Muscle layer of duodenum (tissue), 2 donors: Measurements from ENCODE around the gene VPS45.
"Not testable (repeated sequence)": the region's sequence is repeated elsewhere in the genome, so short reads cannot be mapped to it uniquely, and the experiment has no call there.

ENCODE experiments used
- H3K27ac ChIP-seq: one replicate; pipeline ENCODE4 v1.7.0; 2013; ENCODE audit warnings: mild to moderate bottlenecking, low read length
- H3K27me3 ChIP-seq: one replicate; pipeline ENCODE4 v1.7.0; 2013; ENCODE audit warnings: low read depth, mild to moderate bottlenecking, control low read depth, low read length
- H3K36me3 ChIP-seq, 2 donors: one replicate each; pipeline ENCODE4 v1.7.0; 2013; ENCODE audit warnings: low read length in 2 of 2, control low read depth in 1 of 2, mild to moderate bottlenecking in 1 of 2; ENCODE audit not compliant: insufficient read depth in 2 of 2, control insufficient read depth in 1 of 2
- H3K4me1 ChIP-seq, 2 donors: one replicate each; pipeline ENCODE4 v1.7.0; 2013; ENCODE audit warnings: low read length in 2 of 2, mild to moderate bottlenecking in 2 of 2, control low read depth in 1 of 2, moderate library complexity in 1 of 2; ENCODE audit not compliant: insufficient read depth in 2 of 2, control insufficient read depth in 1 of 2
- H3K4me3 ChIP-seq, 2 donors: one replicate each; pipeline ENCODE4 v1.7.0; 2013; ENCODE audit warnings: low read length in 2 of 2, low read depth in 1 of 2, mild to moderate bottlenecking in 1 of 2
- H3K9me3 ChIP-seq, 2 donors: one replicate each; pipeline ENCODE4 v1.7.0; 2013; ENCODE audit warnings: low read length in 2 of 2, control low read depth in 1 of 2, mild to moderate bottlenecking in 1 of 2; ENCODE audit not compliant: control insufficient read depth in 1 of 2
- donor health status: healthy.

VPS45 gene

DNA sequence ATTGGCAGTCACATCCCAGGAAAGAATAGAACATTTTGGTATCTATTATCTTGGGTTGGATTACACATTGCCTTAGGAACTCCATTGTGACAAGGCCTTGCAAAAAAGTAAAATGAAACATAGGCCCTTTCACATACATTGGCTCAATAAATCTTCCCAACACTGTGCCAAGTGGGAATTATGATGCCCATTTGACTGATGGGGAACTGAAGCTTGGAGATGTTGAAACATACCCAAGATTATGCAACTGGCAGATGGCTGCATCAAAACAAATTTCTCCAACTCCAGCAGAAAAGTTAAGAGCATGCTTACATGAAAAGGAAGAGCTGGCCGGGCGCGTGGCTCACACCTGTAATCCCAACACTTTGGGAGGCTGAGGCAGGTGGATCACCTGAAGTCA, 109.0 kb downstream of the VPS45 start:
- Histone ChIP-seq H3K36me3 (no peaks in the 10 kb centered on the region), H3K27ac (no peak overlapping the region), H3K4me3 (no peak overlapping the region), H3K9me3 (no peaks in the 10 kb centered on the region), H3K27me3 (no peaks in the 10 kb centered on the region), H3K4me1 (no peaks in the 10 kb centered on the region)

DNA sequence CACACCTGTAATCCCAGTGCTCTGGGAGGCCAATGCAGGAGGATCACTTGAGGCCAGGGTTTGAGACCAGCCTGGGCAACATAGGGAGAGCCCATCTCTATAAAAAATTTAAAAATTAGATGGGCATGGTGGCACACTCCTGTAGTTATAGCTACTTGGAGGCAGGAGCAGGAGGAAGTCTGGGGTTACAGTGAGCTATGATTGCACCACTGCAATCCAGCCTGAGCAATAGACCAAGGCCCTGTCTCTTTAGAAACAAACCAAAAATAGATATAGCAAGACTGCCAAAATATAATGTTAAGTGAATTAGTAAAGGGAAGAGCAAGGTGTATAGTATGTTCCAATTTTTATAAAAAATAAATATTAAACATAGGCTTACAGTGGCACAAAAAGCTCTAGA, 111.0 kb downstream of the VPS45 start:
- H3K4me1 ChIP-seq = no peaks in the 10 kb centered on the region
- H3K27ac ChIP-seq = no peak overlapping the region
- H3K4me3 ChIP-seq = no peak overlapping the region
- H3K27me3 ChIP-seq = no peaks in the 10 kb centered on the region
- no peaks in the 10 kb centered on the region for H3K9me3 ChIP-seq
- no peaks in the 10 kb centered on the region for H3K36me3 ChIP-seq

DNA sequence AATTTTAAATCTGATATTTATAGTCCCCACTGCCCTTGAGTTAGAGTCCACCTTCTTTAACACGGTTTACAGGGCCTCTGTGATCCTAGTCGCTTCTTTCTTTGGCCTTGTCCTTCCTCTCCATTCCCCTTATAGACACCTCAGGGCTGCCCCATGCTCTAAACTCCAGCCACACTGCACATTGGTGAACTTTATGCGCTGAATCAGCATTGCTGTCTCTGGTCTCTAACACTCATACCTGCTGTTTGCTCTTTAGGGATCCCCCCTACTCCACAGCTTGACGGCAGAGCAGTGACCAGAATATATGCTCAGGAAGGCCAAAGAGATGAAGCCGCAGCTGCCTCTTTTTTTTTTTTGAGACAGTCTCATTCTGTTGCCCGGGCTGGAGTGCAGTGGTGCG, 112.3 kb downstream of the VPS45 start:
- no peak overlapping the region for H3K27ac ChIP-seq
- no peaks in the 10 kb centered on the region for H3K9me3 ChIP-seq
- H3K4me3 ChIP-seq = no peak overlapping the region
- H3K4me1 ChIP-seq = no peaks in the 10 kb centered on the region
- H3K27me3 ChIP-seq = no peaks in the 10 kb centered on the region
- no peaks in the 10 kb centered on the region for H3K36me3 ChIP-seq

DNA sequence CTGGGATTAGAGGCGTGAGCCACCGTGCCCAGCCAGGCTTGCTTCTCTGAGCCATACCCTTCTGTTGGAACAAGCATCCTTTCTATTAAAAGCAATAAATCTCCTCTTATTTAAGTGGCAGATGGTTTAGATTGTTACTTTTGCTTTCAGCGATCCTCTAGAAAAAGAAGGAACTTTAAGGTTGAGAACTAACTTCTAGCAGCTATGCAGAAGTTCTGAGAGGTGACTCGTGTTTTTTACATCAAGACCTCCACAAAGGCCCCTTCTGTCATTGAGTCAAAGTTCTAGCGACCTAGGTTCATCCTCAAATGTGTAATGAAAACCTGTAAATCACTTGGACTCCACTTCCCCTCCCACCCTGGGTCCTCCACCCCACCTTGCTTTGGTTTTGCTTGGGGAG, 112.9 kb downstream of the VPS45 start:
- no peaks in the 10 kb centered on the region for H3K36me3 ChIP-seq
- no peak overlapping the region for H3K4me3 ChIP-seq
- no peaks in the 10 kb centered on the region for H3K9me3 ChIP-seq
- H3K27me3 ChIP-seq = no peaks in the 10 kb centered on the region
- H3K4me1 ChIP-seq = no peaks in the 10 kb centered on the region
- no peak overlapping the region for H3K27ac ChIP-seq

DNA sequence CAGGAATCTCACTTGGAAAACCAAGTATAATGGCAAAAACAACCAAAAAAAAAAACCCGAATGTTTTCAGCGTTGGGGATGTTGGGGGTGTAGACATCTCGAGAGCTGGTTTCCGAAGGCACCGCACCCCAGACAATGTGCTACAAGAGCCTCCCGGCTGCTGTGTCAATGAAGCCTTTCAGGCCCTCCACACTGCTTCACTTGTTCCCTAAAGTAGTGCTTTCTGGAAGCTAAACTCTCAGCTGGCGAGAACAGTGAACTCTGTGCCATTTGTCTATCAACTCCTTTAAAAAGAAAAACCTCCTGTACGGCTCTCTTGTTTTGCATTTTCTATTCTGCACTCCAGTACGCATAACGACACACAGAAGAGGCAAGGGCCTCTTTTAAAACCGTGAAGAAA, 114.7 kb downstream of the VPS45 start:
- Histone ChIP-seq H3K27ac (no peak overlapping the region), H3K4me3 (no peak overlapping the region)

DNA sequence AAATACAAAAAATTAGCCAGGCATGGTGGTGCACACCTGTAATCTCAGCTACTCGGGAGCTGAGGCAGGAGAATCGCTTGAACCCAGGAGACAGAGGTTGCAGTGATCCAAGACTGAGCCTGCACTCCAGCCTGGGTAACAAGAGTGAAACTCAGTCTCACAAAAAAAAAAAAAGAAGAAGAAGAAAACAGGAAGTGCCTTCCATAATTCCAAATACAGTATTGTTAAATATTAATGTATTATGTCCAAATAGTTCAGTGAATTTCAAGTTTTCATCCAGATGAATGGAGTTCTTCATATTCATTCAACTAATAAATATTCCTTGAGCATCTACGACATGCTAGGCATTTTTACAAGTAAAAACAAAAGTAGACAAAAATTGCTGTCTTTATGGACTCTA, 115.5 kb downstream of the VPS45 start:
- H3K4me3 ChIP-seq = no peak overlapping the region
- no peak overlapping the region for H3K27ac ChIP-seq
- H3K9me3 ChIP-seq = no peaks in the 10 kb centered on the region
- H3K4me1 ChIP-seq = peaks cover 0 to 6% of the 10 kb centered on the region in 2 donors
- H3K27me3 ChIP-seq = no peaks in the 10 kb centered on the region
- H3K36me3 ChIP-seq = no peaks in the 10 kb centered on the region

More for the DNA sequence above, 114.7 kb downstream of the VPS45 start:
- no peaks in the 10 kb centered on the region for H3K9me3 ChIP-seq
- H3K36me3 ChIP-seq = no peaks in the 10 kb centered on the region
- H3K27me3 ChIP-seq = no peaks in the 10 kb centered on the region
- H3K4me1 ChIP-seq = peaks cover 0 to under 1% of the 10 kb centered on the region in 2 donors

DNA sequence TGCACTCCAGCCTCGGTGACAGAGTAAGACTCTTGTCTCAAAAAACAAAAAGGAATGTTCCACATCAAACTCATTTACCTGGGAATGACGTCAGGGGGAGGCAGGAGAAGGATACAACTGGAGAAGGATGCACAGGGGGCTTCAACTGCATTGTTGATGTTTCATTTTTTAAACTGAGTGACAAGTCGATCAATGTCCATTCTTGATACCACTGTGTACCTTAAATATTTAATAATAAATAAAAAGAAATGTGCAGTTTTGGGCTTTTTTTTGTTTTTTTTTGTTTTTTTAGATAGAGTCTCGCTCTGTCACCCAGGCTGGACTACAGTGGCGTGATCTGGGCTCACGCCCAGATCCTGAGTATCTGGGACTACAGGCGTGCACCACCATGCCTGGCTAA, 117.9 kb downstream of the VPS45 start:
- Histone ChIP-seq H3K4me3 (no peak overlapping the region), H3K4me1 (peaks cover 0 to 6% of the 10 kb centered on the region in 2 donors), H3K9me3 (no peaks in the 10 kb centered on the region), H3K27me3 (no peaks in the 10 kb centered on the region), H3K36me3 (no peaks in the 10 kb centered on the region), H3K27ac (no peak overlapping the region)

DNA sequence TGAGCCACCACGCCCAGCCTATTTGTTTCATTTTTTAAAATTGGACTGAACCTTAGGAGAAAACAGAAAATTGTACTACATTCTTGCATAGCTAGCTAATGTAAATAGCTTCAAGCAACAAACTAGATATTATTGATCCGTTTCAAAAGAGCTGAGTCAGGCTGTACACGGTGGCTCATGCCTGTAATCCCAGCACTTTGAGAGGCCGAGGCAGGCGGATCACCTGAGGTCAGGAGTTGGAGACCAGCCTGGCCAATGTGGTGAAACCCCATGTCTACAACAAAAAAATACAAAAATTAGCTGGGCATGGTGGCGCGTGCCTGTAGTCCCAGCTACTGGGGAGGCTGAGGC, 118.8 kb downstream of the VPS45 start:
- peak overlapping the region; percentile 16 for H3K27ac ChIP-seq
- not testable (repeated sequence) for H3K36me3 ChIP-seq, H3K4me1 ChIP-seq, H3K4me3 ChIP-seq, H3K9me3 ChIP-seq, H3K27me3 ChIP-seq

DNA sequence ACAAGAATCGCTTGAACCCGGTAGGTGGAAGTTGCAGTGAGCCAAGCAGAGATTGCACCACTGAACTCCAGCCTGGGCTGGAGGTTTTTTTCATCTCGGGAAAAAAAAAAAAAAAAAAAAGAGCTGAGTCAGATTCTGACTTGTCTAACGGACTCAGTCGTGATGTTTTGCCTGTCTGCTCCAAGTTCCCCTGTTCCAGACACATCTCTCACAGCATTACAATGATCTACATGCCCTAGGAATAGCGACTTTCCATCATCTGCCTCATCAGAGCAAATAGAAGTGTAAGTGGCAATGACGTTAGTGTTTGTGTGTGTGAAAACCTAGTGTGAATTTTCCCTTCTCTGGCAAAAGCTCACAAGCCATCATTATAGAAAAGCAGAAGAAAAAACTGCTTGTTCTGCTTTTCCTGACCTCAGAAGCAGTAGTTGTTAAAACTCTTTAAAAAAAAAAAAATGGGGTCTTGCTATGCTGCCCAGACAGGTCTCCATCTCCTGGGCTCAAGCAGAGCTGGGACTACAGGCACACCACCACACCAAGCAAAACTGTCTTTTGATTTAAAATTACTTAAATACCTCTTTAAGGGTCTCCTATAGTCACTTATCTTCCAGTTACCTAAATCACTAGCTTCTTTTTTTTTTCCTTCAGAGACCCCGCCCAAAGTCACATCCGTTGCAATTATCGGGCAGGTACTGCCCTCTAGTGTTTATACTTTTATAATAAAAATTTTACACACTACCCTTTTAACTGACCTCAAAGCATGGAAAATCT, 119.4 kb downstream of the VPS45 start:
- Histone ChIP-seq H3K36me3 (no peaks in the 10 kb centered on the region), H3K9me3 (no peaks in the 10 kb centered on the region), H3K4me1 (peaks cover 0 to 6% of the 10 kb centered on the region in 2 donors), H3K27ac (no peak overlapping the region), H3K4me3 (peak overlapping the region in 1 of 2 donors; percentile 37), H3K27me3 (no peaks in the 10 kb centered on the region)

DNA sequence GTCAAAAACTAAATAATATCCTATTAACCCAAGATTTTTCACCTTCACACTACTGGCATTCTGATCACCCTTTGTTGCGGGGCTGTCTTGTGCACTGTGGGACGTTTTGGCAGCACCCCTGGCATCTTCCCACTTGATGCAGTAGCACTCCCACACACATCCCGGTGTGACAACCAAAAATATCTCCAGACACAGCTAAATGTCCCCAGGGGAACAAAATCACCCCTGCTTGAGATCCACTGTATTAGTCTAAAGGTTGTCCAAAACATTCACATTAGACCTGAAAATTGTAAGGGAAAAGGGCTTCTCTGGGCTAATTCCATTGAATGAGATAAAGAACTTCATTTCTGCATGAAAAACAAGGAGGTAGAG, 120.0 kb downstream of the VPS45 start:
- Histone ChIP-seq H3K4me1 (peaks cover 0 to 8% of the 10 kb centered on the region in 2 donors), H3K27ac (no peak overlapping the region), H3K36me3 (no peaks in the 10 kb centered on the region), H3K9me3 (no peaks in the 10 kb centered on the region), H3K4me3 (no peak overlapping the region), H3K27me3 (no peaks in the 10 kb centered on the region)

DNA sequence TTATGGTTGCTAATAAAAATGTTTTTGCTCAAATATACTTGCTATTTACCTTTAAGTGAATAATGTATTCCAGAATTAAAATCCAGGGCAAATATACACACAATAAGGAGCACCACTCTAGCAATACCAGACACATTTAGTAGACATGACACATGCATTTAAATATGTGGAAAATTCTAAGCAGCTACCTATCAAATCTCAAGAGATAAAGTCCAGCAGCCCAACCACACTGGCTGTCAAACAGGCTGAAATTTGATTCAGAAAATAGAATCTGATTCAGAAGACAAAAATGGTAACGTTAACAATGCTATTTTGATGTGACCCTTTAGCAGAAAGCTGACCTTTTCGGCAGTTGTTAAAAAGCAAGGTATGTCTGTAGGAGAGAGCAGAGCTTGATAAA, 124.4 kb downstream of the VPS45 start:
- Histone ChIP-seq H3K27ac (no peak overlapping the region), H3K4me1 (peaks cover 0 to 8% of the 10 kb centered on the region in 2 donors), H3K36me3 (no peaks in the 10 kb centered on the region), H3K9me3 (no peaks in the 10 kb centered on the region), H3K27me3 (no peaks in the 10 kb centered on the region), H3K4me3 (no peak overlapping the region)

DNA sequence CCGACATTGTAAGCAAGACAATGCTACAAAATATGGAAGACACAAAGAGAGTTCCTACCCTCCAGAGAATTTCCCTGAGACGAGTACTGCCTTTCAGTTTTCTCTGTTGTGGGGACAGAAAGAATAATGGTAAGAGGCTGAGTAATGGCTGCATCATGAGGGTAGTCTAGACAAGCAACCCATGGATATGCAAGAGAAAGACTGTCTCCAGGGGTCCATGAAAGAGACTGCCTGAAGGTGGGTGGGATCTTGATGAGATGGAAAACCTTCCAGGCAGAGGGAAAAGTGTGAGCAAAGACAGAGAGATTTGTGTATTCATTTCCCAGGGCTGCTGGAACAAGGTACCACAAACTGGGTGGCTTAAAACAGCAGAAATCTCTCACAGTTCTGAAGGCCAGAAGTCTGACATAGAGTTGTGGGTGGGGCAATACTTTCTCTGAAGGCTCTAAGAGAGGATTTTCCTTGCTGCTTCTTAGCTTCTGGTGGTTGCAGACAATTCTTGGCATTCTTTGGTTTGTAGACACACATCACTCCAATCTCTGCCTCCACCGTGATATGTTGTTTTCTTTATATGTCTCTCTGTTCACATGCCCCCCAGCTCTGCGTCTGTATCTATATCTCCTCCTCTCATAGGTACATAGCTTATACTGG, 126.9 kb downstream of the VPS45 start:
- no peaks in the 10 kb centered on the region for H3K27me3 ChIP-seq
- no peaks in the 10 kb centered on the region for H3K9me3 ChIP-seq
- no peak overlapping the region for H3K27ac ChIP-seq
- H3K36me3 ChIP-seq = no peaks in the 10 kb centered on the region
- peaks cover 0 to 2% of the 10 kb centered on the region in 2 donors for H3K4me1 ChIP-seq
- H3K4me3 ChIP-seq = no peak overlapping the region
